Keratinocyte (primary cell): ENCODE measurements around the gene AHRR. TPM values are rescaled to one million over a fixed set of nuclear protein-coding genes. Genes with fewer than 3 reads are reported as not detected.

Experiments
- DNase-seq: peaks from one replicate; pipeline ENCODE4 v3.0.0-alpha.2; 2011; ENCODE audit warnings: low read depth, missing footprints, low spot score
- FAIRE-seq: peaks from 2 replicates; lab custom pipeline; 2011; peaks lifted over from hg19 to GRCh38; lab: Jason Lieb, UNC
- H2AFZ ChIP-seq: 2 replicates; pipeline ENCODE4 v1.6.0; 2012; ENCODE audit warnings: low read length, control low read depth, inconsistent platforms; ENCODE audit not compliant: control insufficient read depth
- H3K27ac ChIP-seq: 2 replicates; pipeline ENCODE4 v1.5.1; 2011; ENCODE audit warnings: low read length; ENCODE audit not compliant: control insufficient read depth, insufficient read depth
- H3K27me3 ChIP-seq: 3 replicates; pipeline ENCODE4 v1.6.0; 2011; ENCODE audit warnings: low read length; ENCODE audit not compliant: control insufficient read depth, insufficient read depth; ENCODE audit errors: extremely low read depth
- H3K36me3 ChIP-seq, 2 experiments: 2 replicates in 1 of 2; 3 replicates in 1 of 2; pipeline ENCODE4 v1.5.1; 2011; ENCODE audit warnings: low read length in 2 of 2, mild to moderate bottlenecking in 1 of 2; ENCODE audit not compliant: control insufficient read depth in 2 of 2, insufficient read depth in 2 of 2; ENCODE audit errors: extremely low read depth in 1 of 2
- H3K4me1 ChIP-seq: 3 replicates; pipeline ENCODE4 v1.5.1; 2011; ENCODE audit warnings: low read length; ENCODE audit not compliant: control insufficient read depth, insufficient read depth; ENCODE audit errors: extremely low read depth
- H3K4me2 ChIP-seq: 3 replicates; pipeline ENCODE4 v1.6.0; 2011; ENCODE audit warnings: low read depth, low read length; ENCODE audit not compliant: control insufficient read depth, insufficient read depth; ENCODE audit errors: extremely low read depth
- H3K4me3 ChIP-seq, 3 experiments: fragments of 200-600 bp in 1 of 3; sonication (generic) in 1 of 3; 2 replicates in 2 of 3; 3 replicates in 1 of 3; pipeline ENCODE4 v1.5.1; 2011 to 2016; ENCODE audit warnings: low read length in 3 of 3, mild to moderate bottlenecking in 3 of 3, control low read depth in 2 of 3, inconsistent platforms in 1 of 3, low read depth in 1 of 3, mixed read lengths in 1 of 3, mixed run types in 1 of 3, moderate library complexity in 1 of 3; ENCODE audit not compliant: control insufficient read depth in 2 of 3, insufficient read depth in 2 of 3; ENCODE audit errors: extremely low read depth in 1 of 3
- H3K79me2 ChIP-seq: 2 replicates; pipeline ENCODE4 v1.6.0; 2012; ENCODE audit warnings: low read length; ENCODE audit not compliant: control insufficient read depth, insufficient read depth
- H3K9ac ChIP-seq: 3 replicates; pipeline ENCODE4 v1.6.0; 2011; ENCODE audit warnings: low read length; ENCODE audit not compliant: control insufficient read depth, insufficient read depth; ENCODE audit errors: extremely low read depth
- H3K9me1 ChIP-seq: 3 replicates; pipeline ENCODE4 v1.6.0; 2011; ENCODE audit warnings: low read length; ENCODE audit not compliant: control insufficient read depth, insufficient read depth; ENCODE audit errors: extremely low read depth
- H3K9me3 ChIP-seq: 2 replicates; pipeline ENCODE4 v1.5.1; 2012; ENCODE audit warnings: low read depth, low read length; ENCODE audit not compliant: control insufficient read depth
- H4K20me1 ChIP-seq: 3 replicates; pipeline ENCODE4 v1.6.0; 2011; ENCODE audit warnings: low read length; ENCODE audit not compliant: control insufficient read depth, insufficient read depth; ENCODE audit errors: extremely low read depth
- CTCF ChIP-seq, 3 experiments: IDR thresholded peaks in 1 of 3; conservative IDR thresholded peaks in 1 of 3; optimal IDR thresholded peaks in 1 of 3; 2 replicates in 2 of 3; 3 replicates in 1 of 3; pipeline versions ENCODE3 to v1.5.1; 2011; ENCODE audit warnings: low read length in 3 of 3, mild to moderate bottlenecking in 3 of 3, moderate library complexity in 2 of 3, control low read depth in 1 of 3, inconsistent platforms in 1 of 3; ENCODE audit not compliant: insufficient read depth in 2 of 3; ENCODE audit errors: extremely low read depth in 1 of 3
- EZH2 ChIP-seq: IDR thresholded peaks from one replicate; pipeline ENCODE4 v1.6.1; 2012; ENCODE audit warnings: inconsistent platforms, mild to moderate bottlenecking, low read length, moderate library complexity
- dilution Hi-C: fragments of 300-500 bp; cut with MboI; formaldehyde crosslinking; loops from one replicate; pipeline ENCODE4 v1.7.0; 2020; ENCODE audit warnings: low sequenced_read_pairs; ENCODE audit not compliant: extremely low pct_ligation_motif_present
- polyA plus RNA-seq, 5 experiments: library from polyadenylated mRNA; depleted of rRNA in 3 of 5; stranded (reverse) in 3 of 5; stranded (forward) in 1 of 5; unstranded in 1 of 5; fragments of >200 nt; gene quantifications; 1 replicate in 1 of 5; 2 replicates in 3 of 5; 3 replicates in 1 of 5; pipeline versions ENCODE4 v1.2.1 to v1.2.3, GENCODE V29; 2011 to 2012; ENCODE audit warnings: missing spikeins in 2 of 5, low read depth in 1 of 5, low replicate concordance in 1 of 5

Gene AHRR
- polyA plus RNA-seq, 1 donor (not counting 4 experiments of a cell fraction or from before 2014, with no cell fraction given) = 0.24 TPM

DNA sequence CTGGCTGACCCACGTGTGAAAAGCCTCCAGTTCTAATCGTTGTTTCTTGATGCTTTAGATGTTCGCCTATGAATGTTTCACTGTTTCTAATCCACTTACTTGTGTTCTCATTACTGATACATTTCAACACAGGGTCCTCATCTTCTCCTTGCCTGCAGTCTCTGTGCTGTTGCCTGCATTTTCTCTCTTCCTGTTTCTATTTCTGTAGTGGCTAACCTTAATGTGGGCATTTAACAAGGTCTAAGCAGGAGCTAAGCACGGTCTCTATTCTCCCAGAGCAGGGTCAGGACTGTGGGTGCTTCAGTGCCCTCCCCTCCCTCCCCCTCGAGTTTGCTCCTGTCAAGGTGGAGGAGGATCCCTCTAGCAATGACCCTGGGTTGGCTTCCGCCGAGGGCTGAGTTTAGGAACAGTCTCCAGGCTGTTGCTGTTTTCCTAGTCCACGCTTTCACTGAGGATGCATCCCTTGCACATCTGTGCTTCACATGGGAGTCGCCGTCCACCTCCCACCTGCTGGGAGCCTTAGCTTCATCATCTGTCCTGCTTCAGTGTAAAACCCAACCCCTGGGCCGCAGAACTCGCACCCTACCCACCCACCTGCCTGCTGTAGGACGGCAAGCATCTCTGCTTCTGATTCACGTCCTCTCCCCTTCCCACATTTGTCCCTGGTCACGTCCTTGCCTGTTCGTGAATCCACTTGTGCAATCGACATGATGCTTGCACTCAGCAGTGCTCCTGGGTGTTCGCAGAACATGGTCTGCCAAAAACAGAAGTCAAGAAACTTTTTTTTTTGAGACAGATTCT is 119.1 kb downstream of the AHRR start:
- no peak for TF ChIP-seq CTCF (optimal IDR thresholded peaks at IDR 0.05 in 1 of 3, IDR thresholded peaks at IDR 0.05 in 1 of 3, conservative IDR thresholded peaks at IDR 0.05 in 1 of 3; ENCODE audit: extremely low read depth in 1 of 3, insufficient read depth in 2 of 3, low read length in 3 of 3)
- no peak for TF ChIP-seq EZH2
- Histone ChIP-seq H3K9me3 (no peaks in the 10 kb centered on the region), H3K79me2 (peaks cover 20% of the 10 kb centered on the region), H3K27me3 (no peaks in the 10 kb centered on the region), H3K9ac (no peak overlapping the region), H3K36me3 (no peaks in the 10 kb centered on the region), H4K20me1 (no peaks in the 10 kb centered on the region), H3K4me3 (no peak overlapping the region), H3K27ac (no peak overlapping the region), H3K4me1 (peaks cover 12% of the 10 kb centered on the region), H2AFZ (no peak overlapping the region), H3K9me1 (no peaks in the 10 kb centered on the region), H3K4me2 (no peak overlapping the region)
- no peak for DNase-seq
- dilution Hi-C loops = no loop called here
- FAIRE-seq = no peak

DNA sequence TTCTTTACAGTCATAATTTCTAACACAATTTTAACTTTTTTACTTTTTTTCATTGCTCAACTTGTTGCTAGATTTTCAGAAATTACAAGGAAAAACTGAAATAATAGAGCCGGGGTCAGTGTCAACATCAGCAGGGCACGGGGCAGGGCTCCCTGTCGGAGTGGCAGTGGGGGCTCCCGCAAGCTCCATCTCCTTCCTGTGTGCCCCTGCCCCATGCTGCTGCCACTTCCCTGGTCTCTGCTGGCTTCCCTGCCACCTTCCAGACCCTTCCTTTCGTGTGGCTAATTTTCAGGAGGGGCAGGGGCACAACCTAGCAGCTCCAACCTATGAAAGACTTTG is 120.5 kb downstream of the AHRR start:
- Histone ChIP-seq H3K79me2 (peaks cover 20% of the 10 kb centered on the region), H4K20me1 (no peaks in the 10 kb centered on the region), H3K9ac (no peak overlapping the region), H2AFZ (peak overlapping the region; percentile 91), H3K4me1 (peaks cover 16% of the 10 kb centered on the region), H3K27ac (no peak overlapping the region), H3K27me3 (no peaks in the 10 kb centered on the region), H3K36me3 (peaks cover 0 to 1% of the 10 kb centered on the region in 2 experiments), H3K9me3 (no peaks in the 10 kb centered on the region), H3K4me2 (peak overlapping the region; percentile 91), H3K9me1 (no peaks in the 10 kb centered on the region), H3K4me3 (peak overlapping the region; percentile 66 to 88 (median 88))
- TF ChIP-seq CTCF (optimal IDR thresholded peaks at IDR 0.05 in 1 of 3, IDR thresholded peaks at IDR 0.05 in 1 of 3, conservative IDR thresholded peaks at IDR 0.05 in 1 of 3; ENCODE audit: extremely low read depth in 1 of 3, insufficient read depth in 2 of 3, low read length in 3 of 3) (no peak), EZH2 (no peak)
- FAIRE-seq = no peak
- no peak for DNase-seq
- dilution Hi-C loops = no loop called here
